Ascending aorta (tissue), 2 donors: ENCODE measurements around the gene AUH. TPM values are rescaled to one million over a fixed set of nuclear protein-coding genes. Genes with fewer than 3 reads are reported as not detected.

Experiments
- DNase-seq, 2 donors: peaks; one replicate each; pipeline ENCODE4 v3.0.0-alpha.2; 2019; ENCODE audit warnings: low spot score in 2 of 2
- H3K27ac ChIP-seq, 2 donors: fragments of 200-600 bp; sonication (generic); one replicate each; pipeline ENCODE4 v1.5.1; 2016 to 2017; ENCODE audit warnings: mild to moderate bottlenecking in 1 of 2
- H3K27me3 ChIP-seq: fragments of 200-600 bp; sonication (generic); one replicate; pipeline ENCODE4 v1.5.1; 2017
- H3K36me3 ChIP-seq, 2 donors: fragments of 200-600 bp; sonication (generic); one replicate each; pipeline ENCODE4 v1.5.1; 2016
- H3K4me1 ChIP-seq, 2 donors: fragments of 200-600 bp; sonication (generic); one replicate each; pipeline ENCODE4 v1.5.1; 2016 to 2017; ENCODE audit warnings: mild to moderate bottlenecking in 1 of 2
- H3K4me3 ChIP-seq, 2 donors: fragments of 200-600 bp; sonication (generic); one replicate each; pipeline ENCODE4 v1.5.1; 2016 to 2017; ENCODE audit warnings: mild to moderate bottlenecking in 1 of 2
- H3K9me3 ChIP-seq, 2 donors: fragments of 200-600 bp; sonication (generic); one replicate each; pipeline ENCODE4 v1.5.1; 2016
- CTCF ChIP-seq, 3 experiments: fragments of 200-600 bp in 2 of 3; fragments of 450-650 bp in 1 of 3; sonication (generic) in 2 of 3; IDR thresholded peaks; one replicate each; pipeline ENCODE4 v1.5.1; 2016 to 2019; ENCODE audit warnings: antibody characterized with exemption in 3 of 3, mild to moderate bottlenecking in 1 of 3, moderate library complexity in 1 of 3
- intact Hi-C: fragments of 100-400 bp; cut with DNase I; formaldehyde crosslinking; loops from one replicate; pipeline ENCODE4 v1.15.1; 2023
- total RNA-seq: library from RNA; depleted of rRNA; stranded (reverse); fragments of >200 nt; gene quantifications from one replicate; pipeline ENCODE4 v1.1.0, GENCODE V29; 2016

The AUH gene
- total RNA-seq, 1 donor from 2014 or later, result 46.2 TPM

GRCh38 chr9:91333551-91333950 lies 28.2 kb downstream of the AUH start:
- no peaks in the 10 kb centered on the region for H3K4me1 ChIP-seq
- no peaks in the 10 kb centered on the region for H3K27me3 ChIP-seq
- DNase-seq, result no peak
- intact Hi-C loops, result no loop called here
- H3K36me3 ChIP-seq, result peaks cover 0 to 7% of the 10 kb centered on the region in 2 donors
- no peak overlapping the region for H3K27ac ChIP-seq
- no peak for TF ChIP-seq CTCF (IDR thresholded peaks at IDR 0.05)
- H3K9me3 ChIP-seq, result no peaks in the 10 kb centered on the region
- H3K4me3 ChIP-seq, result no peak overlapping the region

GRCh38 chr9:91332546-91333231 lies 29.0 kb downstream of the AUH start:
- intact Hi-C loops, result no loop called here
- Histone ChIP-seq H3K27me3 (no peaks in the 10 kb centered on the region), H3K36me3 (no peaks in the 10 kb centered on the region), H3K9me3 (no peaks in the 10 kb centered on the region), H3K27ac (no peak overlapping the region), H3K4me3 (no peak overlapping the region), H3K4me1 (no peaks in the 10 kb centered on the region)
- TF ChIP-seq CTCF (IDR thresholded peaks at IDR 0.05), result no peak
- DNase-seq, result no peak

- H3K9me3 ChIP-seq, result no peaks in the 10 kb centered on the region
- peaks cover 0 to 4% of the 10 kb centered on the region in 2 donors for H3K36me3 ChIP-seq
- no peak overlapping the region for H3K4me3 ChIP-seq
- intact Hi-C loops, result no loop called here
- no peak overlapping the region for H3K27ac ChIP-seq
- no peaks in the 10 kb centered on the region for H3K27me3 ChIP-seq
- TF ChIP-seq CTCF (IDR thresholded peaks at IDR 0.05), result no peak
- no peaks in the 10 kb centered on the region for H3K4me1 ChIP-seq
- DNase-seq, result no peak
Observed at GRCh38 chr9:91331849-91332248, 29.9 kb downstream of the AUH start.

GRCh38 chr9:91328186-91328585 lies 33.5 kb downstream of the AUH start:
- Histone ChIP-seq H3K9me3 (no peaks in the 10 kb centered on the region), H3K36me3 (peaks cover 0 to 4% of the 10 kb centered on the region in 2 donors), H3K4me3 (no peak overlapping the region), H3K27me3 (no peaks in the 10 kb centered on the region), H3K27ac (peak overlapping the region in 1 of 2 donors; percentile 31), H3K4me1 (no peaks in the 10 kb centered on the region)
- TF ChIP-seq CTCF (IDR thresholded peaks at IDR 0.05), result no peak
- DNase-seq, result no peak
- intact Hi-C loops, result no loop called here

- H3K4me1 ChIP-seq, result no peaks in the 10 kb centered on the region
- no peak overlapping the region for H3K27ac ChIP-seq
- TF ChIP-seq CTCF (IDR thresholded peaks at IDR 0.05), result no peak
- DNase-seq, result no peak
- peaks cover 0 to 3% of the 10 kb centered on the region in 2 donors for H3K36me3 ChIP-seq
- no peaks in the 10 kb centered on the region for H3K9me3 ChIP-seq
- intact Hi-C loops, result no loop called here
- no peak overlapping the region for H3K4me3 ChIP-seq
- H3K27me3 ChIP-seq, result no peaks in the 10 kb centered on the region
Observed at GRCh38 chr9:91321691-91322090, 40.0 kb downstream of the AUH start.

GRCh38 chr9:91320299-91320698 lies 41.4 kb downstream of the AUH start:
- Histone ChIP-seq H3K36me3 (peaks cover 0 to 4% of the 10 kb centered on the region in 2 donors), H3K9me3 (no peaks in the 10 kb centered on the region), H3K4me1 (no peaks in the 10 kb centered on the region), H3K27ac (no peak overlapping the region), H3K4me3 (no peak overlapping the region), H3K27me3 (no peaks in the 10 kb centered on the region)
- TF ChIP-seq CTCF (IDR thresholded peaks at IDR 0.05), result no peak
- DNase-seq, result no peak
- intact Hi-C loops, result no loop called here
